Limb (tissue), 2 donors: ENCODE results near the gene TTC24.
"Not testable (repeated sequence)": the region's sequence is repeated elsewhere in the genome, so short reads cannot be mapped to it uniquely, and the experiment has no call there.

Source experiments
- DNase-seq, 2 donors: peaks; one replicate each; pipeline ENCODE4 v3.0.0-alpha.2; 2016; ENCODE audit errors: extremely low spot score in 2 of 2

TTC24 gene

DNA sequence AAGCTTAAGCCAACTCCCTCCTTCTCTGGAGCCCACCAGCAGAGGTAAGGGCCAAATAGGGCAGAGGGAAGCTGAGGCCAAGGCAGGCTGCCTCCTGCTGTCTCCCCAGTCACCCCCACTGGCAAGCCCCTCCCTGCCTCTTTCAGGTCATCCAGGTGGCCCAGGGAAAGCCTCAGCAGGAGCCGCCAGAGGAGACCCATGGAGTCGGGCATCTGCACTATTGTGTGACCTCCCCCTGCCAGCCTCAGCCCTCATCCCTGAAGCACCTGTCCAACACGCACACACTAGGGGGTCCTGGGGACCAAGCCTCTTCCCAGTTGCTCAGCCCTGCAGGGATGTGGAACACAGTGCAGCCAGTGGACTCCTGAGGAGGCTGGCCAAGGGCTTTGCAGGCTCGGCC is 6.8 kb downstream of the TTC24 start:
- DNase-seq: no peak

GRCh38 chr1:156586892-156587477 is 7.5 kb downstream of the TTC24 start:
- DNase-seq: no peak

- DNase-seq: not testable (repeated sequence)
These were observed 8.4 kb downstream of the TTC24 start for GRCh38 chr1:156587927-156588326.

- no peak for DNase-seq
These were observed 10.0 kb downstream of the TTC24 start for GRCh38 chr1:156589546-156589945.

DNA sequence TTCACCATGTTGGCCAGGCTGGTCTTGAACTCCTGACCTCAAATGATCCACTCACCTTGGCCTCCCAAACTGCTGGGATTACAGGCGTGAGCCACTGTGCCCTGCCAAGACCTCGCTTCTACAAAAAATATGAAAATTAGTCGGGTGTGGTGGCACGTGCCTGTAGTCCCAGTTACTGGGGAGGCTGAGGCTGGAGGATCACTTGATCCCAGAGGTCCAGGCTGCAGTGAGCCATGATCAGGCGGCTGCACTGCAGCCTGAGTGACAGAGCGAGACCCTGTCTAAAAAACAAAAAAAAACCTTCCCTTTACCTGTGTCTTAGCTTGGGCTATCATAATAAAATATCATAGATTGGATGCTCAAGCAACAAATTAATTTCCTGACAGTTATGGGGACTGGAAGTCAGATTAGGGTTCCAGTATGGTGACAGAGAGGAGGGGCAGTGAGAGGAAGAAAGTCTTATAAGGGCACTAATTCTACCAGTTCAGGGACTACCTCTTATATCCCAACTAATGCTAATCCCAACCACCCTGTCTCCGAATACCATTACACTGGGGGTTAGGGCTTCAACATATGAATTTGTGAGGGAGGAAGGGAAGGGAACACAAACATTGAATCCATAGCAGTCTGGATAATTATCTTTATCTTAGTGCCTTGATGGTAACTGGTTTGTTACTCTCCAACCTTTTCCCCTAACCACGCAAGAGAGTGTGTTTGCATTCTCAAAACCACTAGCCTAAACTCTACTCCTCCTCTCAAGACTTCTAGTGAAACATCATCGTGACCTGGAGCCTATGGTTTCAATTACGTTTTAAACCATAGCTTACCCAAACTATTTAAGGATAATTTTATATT is 11.0 kb downstream of the TTC24 start:
- DNase-seq: no peak

DNA sequence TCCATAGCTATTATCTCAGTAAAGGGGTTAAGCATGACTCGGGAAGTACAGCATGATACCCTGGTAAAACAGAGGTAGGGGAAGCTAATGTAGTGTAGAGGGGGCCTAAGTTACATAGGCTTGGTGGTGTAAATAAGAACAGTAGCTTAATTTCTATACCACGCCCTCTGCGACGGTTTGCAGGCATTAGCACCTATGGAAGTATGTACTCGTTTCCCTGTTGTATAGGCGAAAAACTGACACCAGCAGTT is 11.6 kb downstream of the TTC24 start:
- DNase-seq: no peak

DNA sequence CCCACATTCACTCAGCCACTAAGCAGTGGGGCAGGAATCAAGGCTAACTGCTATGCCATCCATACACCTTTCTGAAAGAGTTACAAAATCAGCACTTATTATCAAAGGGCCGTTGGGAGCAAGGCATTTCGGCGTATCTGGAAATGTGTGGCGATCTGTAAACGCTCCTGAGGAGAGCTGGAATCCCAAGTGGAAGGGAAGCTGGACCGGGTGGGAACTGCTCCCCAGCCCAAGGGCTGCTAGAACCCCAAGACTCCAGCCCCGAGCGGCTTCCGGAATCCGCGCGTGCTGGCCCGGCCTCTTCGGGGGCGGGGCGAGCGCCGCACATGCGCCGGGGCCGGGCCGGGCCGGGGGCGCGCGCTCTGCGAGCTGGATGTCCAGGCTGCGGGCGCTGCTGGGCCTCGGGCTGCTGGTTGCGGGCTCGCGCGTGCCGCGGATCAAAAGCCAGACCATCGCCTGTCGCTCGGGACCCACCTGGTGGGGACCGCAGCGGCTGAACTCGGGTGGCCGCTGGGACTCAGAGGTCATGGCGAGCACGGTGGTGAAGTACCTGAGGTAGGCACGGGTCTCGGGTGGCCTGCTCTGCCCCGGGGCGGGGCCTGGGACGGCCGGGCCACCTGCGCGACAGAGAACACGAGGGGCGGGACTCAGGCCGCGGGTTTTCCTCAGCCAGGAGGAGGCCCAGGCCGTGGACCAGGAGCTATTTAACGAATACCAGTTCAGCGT is 12.1 kb downstream of the TTC24 start, which contains the start of gene NAXE:
Gene NAXE (plus strand): TSS at position 345 of the 726 bp plus-strand sequence. CDS start 29 bp downstream, at position 374.
- peak; percentile 44 to 86 for DNase-seq

GRCh38 chr1:156592158-156592909 is 12.8 kb downstream of the TTC24 start:
- no peak for DNase-seq

- DNase-seq: no peak
These were observed 13.6 kb downstream of the TTC24 start for GRCh38 chr1:156592910-156593660.

DNA sequence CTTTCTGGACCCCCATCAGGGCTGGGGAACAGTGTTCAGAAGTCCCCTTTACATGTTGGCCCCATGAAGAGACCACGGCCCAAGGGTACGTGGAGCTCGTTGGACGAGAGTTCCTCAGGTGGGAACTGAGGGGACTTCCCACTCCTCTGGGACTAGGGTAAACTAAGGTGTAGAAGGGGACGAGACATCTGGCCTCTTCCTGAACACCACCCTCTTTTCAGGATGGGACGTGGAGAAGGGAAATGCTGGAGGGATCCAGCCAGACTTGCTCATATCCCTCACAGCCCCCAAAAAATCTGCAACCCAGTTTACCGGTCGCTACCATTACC is 14.1 kb downstream of the TTC24 start:
- DNase-seq: no peak

DNA sequence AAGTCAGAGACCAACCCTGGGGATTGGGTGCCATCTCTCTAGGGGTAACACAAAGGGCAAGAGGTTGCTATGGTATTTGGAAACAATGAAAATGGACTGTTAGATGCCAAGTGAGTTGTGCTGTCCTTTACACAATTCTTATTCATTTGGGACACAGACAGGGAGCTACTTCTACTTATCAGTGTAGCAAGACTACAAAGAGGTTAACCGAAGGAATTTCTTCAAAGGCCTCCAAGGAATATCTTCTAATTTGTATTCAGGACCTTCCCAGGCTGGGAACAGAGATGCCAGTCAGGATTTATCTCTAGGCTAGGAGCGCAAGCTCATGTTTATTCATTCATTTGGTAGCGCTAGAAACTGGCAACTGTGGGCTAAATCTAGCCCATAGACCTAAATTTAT is 14.7 kb downstream of the TTC24 start:
- no peak for DNase-seq

DNA sequence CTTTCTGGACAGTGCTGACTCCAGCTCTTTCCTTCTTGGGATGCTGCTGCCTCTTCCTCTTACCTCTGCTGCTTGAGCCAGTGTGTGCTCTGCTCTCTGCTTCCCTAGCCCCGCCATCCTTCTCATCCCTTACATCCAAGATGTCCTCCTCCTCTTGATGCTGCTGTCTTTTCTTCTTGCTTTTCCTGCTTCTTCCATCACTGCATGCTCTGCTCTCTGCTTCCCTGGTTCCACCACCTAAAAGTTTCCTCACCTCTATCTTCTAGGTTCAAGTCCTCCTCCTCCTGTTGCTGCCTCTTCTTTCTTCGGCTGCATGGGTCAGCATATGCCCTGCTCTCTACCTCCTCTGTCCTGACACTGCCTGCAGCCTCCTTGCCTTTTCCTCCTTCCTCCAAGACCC is 15.5 kb downstream of the TTC24 start:
- no peak for DNase-seq

DNA sequence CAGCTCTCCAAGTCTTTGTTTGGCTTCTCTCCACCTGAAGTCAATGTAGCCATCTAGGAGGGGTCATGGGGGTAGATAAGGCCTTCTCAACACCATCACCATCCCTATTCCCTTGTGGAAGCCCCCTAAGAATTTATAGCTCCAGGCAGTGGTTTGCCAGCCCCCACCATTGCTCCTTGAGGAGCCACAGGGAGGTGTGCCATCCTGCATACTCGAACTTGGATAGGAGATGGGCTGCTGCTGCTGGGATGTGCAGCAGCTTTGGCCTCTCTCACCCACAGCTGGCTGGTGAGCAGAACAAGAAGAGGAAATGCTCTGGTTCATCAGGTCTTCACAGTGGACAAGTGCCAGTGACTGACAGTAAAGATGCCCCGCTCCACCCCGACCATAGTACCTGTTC is 16.9 kb downstream of the TTC24 start:
- DNase-seq: no peak

GRCh38 chr1:156598125-156598524 is 18.6 kb downstream of the TTC24 start:
- no peak for DNase-seq

DNA sequence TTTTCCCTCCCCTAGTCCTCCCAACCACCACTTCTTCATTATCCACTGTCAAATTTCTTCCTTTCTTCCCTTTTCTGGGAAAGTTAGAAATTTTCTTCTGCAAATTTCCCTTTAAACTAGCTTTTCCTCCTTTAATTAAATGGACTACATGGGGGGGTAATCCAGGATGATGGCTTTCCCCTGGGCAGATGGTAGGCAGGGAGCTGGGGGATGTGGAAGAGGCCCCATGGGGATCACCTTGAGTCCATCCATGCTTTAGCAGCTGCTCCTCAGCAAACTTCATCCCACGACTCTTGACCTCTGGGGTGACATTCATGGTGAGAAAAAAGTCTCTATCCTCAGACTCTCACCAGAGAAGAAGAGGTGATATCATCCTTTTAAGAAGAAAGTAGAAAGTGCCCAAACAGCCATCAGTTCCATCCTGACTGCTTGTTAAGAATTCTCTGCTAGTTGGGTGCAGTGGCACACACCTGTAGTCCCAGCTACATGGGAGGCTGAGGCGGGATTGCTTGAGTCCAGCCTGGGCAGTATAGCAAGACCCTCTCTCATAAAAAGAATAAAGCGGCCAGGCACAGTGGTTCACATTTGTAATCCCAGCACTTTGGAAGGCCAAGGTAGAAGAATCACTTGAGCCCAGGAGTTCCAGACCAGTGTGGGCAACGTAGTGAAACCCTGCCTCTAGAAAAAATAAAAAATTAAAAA is 19.4 kb downstream of the TTC24 start:
- DNase-seq: no peak

DNA sequence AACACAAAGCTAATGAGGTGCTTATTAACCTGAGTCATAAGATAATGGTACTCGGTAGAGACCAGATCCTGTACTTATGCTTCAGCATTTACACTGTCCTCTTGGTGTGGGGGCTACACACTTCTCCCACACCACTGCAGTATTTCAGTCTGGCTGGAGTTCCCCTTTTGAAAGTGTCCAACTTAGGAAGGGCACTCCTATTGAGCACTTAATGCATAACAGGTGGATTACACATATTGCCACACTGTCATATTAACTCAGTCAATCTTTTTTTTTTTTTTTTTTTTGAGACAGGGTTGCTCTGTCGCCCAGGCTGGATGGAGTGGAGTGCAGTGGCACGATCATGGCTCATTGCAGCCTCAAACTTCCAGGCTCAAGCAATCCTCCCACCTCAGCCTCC is 20.3 kb downstream of the TTC24 start:
- DNase-seq: no peak

- no peak for DNase-seq
These were observed 21.2 kb downstream of the TTC24 start for GRCh38 chr1:156600733-156601121.

DNA sequence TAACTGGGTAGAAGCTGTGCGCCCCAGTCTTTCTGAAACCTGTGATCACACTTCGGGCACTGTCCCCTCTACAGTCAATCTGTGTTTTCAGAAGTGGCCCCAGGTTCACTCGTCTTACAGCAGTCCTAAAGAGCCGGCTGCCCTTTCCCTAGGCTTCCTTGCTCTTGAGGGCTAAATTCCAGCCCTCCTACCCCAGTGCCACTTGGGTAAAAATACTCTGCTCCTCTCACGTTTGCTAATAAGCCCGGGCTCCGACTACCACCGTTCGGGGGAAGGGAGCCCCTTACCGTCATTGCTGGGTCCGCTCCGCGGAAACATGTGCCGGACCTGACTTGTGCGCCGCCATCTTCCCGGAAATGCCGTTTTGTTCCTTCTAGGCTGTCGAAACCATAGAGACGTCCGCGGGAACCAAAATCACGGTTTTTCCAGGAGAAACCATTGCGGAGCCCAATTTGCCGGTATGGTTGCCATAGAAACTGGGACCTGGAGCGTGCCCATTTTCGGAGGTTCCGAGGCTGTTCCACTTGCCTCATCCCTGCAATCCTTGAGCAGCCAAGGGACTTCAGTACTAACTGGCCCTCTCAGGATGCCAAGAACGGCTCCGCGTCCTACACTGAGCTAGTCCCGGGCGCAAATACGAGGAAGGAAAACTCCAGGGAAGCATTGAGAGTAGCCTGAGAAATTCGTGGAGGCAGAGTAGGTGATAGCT is 21.8 kb downstream of the TTC24 start, which contains the start of gene GPATCH4:
Gene GPATCH4 (minus strand): TSS at position 358 of the 709 bp plus-strand sequence.
- peak; percentile 86 to 88 for DNase-seq

DNA sequence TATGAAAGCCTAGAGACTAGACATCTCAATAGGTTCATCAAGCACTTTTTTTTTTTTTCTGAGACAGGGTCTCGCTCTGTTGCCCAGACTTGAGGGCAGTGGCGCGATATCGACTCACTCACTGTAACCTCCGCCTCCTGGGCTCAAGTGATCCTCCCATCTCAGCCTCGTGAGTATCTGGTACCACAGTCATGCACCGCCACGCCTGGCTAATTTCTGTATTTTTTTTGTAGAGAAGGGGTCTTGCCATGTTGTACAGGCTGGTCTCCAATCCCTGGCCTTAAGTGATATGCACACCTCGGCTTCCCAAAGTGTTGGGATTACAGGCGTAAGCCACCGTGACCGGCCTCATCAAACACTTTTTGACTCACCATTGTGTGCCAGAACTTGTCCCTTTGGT is 22.4 kb downstream of the TTC24 start:
- no peak for DNase-seq

- no peak for DNase-seq
These were observed 23.1 kb downstream of the TTC24 start for GRCh38 chr1:156602557-156602993.
